HG03354 (cell line): ENCODE data around the gene NOL11.
A peak's percentile ranks its signal among the peaks of the same experiment; 100 is the strongest.

Source experiments
- ATAC-seq: cut with Tn5 transposase; IDR thresholded peaks from one replicate; pipeline ENCODE4 v1.9.1; 2021; ENCODE audit warnings: mild to moderate bottlenecking; ENCODE audit not compliant: unreplicated experiment, poor library complexity, severe bottlenecking

The NOL11 gene

DNA sequence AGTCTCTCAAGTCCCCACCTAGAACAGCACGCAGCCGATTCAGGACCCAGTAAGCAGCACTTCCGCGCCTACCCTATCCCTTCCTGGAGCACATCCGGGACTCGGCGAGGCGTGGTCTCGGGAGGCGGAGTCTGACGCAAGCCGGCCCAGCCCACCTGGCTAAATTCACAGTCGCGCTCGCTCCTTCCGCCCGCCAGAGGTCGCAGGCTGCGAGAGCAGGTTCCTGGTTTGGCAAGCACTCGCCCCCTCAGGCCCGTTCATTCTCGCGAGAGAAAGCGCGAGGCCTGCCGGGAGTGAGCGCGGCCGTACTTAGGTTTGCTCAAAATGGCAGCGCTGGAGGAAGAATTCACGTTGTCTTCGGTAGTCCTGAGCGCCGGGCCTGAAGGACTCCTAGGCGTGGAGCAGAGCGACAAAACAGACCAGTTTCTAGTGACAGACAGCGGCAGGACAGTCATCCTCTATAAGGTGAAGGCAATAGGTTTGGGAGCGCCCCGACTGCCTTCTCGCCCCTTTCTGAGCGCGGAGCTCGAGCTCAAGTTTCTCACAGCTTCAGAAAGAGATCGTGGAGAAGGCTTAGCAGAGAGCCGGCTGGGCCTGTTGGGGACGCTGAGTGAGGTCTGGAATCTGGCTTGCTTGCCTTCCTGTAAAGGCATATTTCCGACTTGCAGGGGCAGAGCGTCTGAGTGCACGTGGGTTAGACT, at the start of gene NOL11:
TSS of gene NOL11 (plus strand) at position 313 of the 701 bp plus-strand sequence. CDS start at position 325, 12 bp downstream.
- ATAC-seq: peak; percentile 95

DNA sequence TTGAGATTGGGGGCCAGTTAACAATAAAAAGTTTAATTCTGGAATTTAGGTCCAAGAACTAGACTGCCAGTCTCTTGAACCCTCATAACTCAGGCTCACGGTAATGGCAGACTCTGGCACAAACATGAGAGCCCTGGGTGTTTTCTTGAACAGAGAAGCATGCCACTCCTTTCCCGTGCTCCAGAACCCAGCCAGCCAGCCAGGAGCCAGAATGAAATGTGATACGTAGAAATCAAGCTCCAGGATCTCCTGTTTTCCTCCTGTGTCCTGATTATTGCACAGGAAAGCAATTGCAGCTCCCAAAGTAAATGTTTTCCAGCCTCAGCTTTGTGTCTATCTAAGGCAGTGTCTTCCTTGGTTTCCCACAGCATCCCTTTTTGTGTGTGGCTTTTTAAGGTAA, 46.2 kb upstream of the NOL11 start:
- no peak for ATAC-seq

DNA sequence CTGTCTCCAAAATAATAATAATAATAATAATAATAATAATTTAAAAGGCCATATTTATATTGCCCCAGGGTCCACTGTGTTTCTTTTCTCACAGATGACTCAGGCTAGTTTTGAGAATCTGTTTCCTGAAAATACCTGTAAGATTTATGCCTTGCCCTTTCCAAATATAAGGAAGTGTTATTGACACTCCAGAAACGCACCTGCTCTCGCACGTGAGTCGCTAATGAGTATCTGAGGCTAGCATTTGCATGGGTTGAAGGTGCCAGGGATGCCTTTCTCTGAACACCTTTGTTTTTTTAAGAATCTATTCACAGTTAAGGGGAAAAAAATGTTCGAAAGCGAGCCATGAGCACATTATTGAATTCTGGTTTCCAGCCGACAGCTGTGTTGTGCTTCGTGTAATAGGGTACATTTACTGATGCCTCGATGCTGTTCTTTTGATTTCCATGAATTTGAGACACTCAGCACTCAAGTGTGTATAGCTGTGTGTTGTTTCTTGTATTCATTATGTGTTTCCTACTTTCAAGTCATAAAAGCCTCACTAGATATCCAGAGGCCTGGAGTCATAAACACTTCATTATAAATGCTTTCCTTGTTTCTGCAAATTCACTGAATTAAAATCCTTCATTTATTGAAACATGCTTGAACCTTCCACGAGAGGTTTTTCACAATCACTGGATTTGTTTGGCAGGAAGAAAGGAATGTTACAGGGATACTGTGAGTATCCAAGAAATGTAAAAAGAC, 45.0 kb upstream of the NOL11 start:
- ATAC-seq: no peak

DNA sequence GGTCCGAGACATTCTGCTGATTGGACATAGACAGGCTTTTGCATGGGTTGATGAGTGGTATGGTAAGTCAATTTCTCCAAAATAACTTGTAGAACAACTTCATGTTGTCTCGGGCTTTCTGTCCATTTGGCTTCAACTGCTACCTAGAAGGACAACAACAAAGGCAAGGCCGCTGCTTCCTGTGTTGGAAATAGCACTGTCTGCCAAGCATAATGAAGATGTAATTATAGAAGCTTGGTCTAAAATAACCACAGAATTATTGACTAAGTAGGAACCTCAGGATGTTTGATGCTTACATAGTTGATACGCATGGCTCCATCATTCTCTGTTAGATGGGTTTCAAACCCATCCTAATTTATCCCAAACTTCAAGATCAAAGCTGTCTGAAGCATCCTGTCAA, 42.3 kb upstream of the NOL11 start:
- no peak for ATAC-seq

DNA sequence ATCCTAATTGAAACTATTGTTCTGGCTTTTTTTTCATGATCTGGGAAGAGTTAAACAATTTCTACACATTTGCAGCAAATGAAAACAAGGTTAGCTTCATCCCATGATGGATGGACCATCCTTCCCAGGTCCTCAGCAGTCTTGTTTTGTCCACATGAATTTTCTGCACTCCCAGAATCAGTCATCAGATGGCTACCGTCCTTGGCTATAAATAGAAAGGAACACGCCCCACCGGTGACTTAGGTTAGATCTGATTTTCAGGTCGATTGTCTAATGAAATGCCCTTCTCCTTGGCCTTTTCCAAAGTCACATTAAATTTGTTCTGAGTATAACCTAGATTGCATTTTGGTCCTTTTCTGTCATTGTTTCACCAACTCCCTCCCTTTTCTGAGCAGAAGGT, 41.4 kb upstream of the NOL11 start:
- ATAC-seq: no peak

DNA sequence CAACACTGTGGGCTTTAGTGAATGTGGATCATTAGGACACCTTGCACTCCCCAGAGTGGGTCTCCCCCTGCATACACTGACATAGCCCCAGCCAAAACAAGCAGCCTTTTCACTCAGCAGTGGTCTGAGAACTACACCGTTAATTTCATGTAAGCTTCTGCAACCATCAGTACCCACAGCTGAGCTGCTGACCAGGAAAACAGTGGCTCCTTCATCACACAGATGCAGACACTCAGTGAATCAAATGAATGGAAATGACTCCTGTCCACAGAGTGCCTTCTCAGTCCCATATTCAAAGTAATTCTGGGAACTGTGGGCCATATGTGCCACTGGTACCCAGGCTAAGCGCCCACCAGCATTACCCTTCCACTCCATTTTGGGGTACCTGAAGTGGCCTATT, 39.3 kb upstream of the NOL11 start:
- ATAC-seq: no peak

DNA sequence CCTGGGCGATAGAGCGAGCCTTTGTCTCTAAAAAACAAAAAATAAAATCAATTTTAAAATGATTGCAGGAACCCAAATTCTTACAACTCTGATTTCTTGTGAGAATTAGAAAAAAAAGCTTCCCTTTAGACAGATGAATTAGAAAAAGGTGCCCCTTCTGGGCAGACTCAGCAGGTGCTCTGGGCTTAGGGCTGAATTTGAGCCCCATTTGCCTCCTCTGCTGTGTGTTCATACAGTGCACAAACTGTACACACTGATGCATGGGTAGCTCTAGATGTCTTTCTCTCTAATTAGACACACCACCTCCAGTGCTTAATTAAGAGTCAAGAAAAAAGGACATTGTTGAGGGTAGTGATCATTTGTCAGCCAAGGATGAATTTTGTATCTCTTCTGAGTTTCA, 38.5 kb upstream of the NOL11 start:
- peak; percentile 49 for ATAC-seq

DNA sequence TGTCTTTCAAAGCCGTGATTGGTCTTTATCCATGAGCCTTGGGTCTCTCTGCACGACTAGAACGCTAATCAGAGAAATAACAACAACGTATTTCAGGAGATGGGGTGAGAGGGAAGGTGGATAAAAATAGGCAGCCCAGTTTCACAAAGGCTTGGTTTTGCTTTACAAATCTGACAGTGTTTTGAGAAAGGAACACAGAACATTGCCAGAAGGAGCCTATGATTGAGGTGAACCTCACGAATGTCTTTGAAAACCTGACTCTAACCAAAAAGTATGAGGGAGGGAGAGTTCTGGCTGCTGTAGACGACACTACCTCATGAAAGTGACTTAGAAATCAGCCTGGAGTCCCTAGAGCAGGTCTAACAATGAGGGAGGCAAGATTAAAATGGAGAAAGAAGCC, 38.0 kb upstream of the NOL11 start:
- ATAC-seq: no peak

DNA sequence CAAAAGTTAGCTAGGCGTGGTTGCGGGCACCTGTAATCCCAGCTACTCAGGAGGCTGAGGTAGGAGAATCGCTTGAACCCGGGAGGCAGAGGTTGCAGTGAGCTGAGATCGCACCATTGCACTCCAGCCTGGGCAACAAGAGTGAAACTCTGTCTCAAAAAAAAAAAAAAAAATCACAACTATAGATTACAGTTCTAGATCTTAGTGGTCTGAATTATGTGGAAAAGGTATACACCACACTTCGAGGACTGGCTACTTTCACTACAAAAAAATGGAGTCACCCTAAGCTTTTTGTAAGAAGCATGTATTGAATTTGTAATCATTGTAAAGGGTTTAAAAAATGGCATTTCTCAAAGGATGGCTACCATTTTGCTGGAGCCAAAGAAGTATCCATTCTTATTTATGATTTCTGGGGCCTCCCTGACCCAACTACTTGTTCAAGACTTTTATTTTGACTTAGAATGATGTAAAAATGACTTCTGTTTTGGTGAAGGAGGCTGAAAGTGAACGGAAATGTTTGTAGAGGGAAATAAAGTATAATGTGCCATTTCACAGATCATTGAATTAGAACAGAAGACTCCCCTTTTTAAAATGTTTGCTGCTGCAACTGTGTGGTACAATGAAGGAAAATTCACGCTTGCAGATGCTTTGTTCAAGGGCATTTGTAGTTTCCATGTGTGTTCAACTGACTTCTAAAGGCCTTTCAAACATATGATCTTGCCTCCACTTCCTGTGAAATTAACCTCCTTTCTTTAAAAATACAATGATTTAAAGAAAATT, 37.1 kb upstream of the NOL11 start:
- ATAC-seq: no peak

DNA sequence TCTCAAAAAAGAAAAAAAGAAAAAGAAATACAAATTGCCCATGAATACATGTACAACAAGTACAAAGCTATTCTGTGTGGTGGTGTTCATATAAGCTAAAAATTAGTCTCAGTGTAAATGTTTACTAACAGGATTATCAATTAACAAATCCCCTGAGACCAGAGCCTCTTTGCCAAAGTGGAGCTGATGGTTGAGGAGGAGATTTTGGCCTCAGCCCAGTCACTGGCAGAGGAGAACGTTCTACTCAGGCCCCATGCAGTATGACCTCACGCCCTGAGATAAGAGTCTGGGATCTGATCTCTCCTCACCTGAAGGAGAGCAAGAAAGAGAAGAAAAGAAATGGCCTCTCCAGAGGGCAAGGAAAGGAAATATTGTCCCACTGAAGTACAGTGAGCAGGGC, 35.5 kb upstream of the NOL11 start:
- no peak for ATAC-seq

DNA sequence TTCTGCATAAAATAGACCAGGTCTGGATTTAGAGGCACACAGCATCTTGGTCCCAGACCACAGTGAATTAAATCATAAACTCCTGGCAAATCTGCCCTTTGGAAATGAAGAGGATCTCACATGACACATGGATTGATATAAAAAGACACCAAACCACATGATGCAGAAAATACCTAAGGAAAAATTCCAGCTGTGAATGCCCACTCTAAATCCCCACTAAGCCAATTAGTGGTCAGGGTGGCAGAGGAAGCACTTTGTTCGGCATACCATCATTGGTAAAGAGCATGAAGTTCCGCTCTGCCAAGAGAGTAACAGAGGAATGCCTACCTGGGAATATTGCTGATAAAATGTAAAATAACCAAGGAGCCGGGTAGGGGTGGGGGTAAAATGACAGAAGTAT, 32.4 kb upstream of the NOL11 start:
- no peak for ATAC-seq

DNA sequence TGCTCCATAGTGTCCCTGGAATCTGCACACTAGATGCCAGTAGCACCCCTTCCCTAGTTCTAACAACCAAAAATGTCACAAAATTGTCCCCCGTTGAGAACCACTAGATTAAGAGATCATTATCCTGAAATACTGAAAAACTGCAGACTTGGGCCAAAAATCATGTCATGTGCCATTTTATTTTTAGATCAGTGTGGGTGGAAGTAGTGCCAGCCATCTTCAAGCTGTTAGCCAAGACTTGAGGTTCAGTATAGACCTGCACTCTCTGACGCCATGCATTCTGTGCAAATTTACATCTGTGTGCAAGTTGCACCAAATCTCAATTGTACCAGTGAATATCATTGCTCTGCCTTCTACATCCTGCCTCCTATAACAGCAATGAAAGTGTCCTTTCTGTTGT, 31.5 kb upstream of the NOL11 start:
- no peak for ATAC-seq

DNA sequence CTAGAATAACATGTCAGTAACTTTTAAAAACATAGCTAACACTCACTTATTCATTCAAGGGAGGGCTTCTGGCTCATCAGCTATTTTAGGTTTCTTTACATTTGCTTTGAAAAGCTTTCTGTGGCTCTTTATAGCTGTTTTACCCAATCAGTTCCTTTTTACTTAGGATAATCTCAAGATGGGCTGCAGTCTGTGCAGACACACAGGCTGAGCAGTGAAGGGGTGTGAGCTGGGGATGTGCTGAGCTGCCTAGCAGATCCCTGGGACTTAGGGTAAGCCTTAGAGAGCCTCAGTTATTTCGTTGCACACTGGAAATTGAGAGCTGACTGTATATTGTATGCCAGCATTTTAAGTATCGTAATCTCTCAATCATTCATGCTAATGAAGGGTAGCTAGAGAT, 30.2 kb upstream of the NOL11 start:
- no peak for ATAC-seq

DNA sequence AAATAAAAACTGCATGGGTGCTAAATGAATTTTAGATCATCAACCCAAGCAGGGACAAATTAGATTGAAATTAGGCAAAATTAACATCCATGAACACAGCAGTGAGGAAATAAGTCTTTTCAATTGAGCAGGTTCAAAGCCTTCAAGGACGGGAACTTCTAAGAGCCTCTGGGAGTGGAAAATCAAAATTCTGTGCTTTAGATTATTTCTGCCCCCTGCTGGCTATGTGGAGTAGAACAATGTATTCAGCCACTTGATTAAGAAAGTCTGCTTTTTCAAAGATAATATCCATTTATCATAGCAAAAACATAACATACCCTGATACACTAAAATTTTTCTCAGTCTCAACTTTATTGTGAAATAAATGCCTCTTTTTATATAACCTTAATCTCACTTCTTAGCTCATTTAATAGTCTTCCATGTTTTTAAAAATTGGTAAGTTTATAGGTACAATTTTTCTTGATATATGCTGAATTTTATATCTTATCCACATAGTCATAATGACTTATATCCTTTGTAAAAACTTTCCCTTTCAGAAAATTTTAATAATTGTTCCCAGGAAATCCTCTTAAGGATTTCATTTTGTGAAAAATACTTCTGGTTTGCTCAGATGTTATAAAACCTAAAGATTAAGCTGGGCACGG, 28.1 kb upstream of the NOL11 start:
- ATAC-seq: no peak

DNA sequence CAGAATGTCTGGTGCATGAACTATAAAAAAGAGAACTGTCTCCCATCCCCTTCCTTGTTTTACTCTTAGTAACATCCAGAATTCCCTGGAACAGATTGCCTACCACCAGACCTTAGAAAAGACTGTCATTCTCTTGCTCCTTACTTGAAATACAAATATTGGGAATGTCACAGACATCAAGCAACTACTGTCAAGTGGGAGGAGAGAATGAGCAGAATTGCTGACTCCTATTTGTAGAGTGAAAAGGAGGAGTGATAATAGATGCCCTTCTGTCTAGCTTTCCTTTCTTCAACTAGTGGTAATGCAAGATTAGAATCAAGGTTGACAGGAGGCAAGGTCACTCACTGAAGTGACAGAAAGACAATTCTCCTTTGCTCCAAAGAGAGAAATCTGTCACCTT, 23.9 kb upstream of the NOL11 start:
- no peak for ATAC-seq

DNA sequence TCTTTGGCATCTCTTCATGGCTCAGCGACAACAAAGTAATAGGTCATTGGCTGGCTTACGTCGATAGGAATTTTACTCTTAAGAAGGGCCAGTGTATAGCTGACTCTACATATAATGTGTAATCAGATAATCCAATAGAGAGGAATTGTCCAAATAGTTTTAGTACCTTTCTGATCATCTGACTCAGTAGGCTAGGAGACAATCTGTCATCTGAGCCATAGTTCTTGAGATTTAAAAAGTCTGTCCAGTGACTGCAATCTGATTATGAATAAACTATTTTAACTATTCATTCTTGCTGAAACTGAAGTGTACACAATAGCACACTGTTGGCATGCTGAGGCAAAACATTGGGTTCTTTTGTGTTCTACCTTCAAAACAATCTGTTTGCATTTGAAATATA, 21.4 kb upstream of the NOL11 start:
- ATAC-seq: no peak

DNA sequence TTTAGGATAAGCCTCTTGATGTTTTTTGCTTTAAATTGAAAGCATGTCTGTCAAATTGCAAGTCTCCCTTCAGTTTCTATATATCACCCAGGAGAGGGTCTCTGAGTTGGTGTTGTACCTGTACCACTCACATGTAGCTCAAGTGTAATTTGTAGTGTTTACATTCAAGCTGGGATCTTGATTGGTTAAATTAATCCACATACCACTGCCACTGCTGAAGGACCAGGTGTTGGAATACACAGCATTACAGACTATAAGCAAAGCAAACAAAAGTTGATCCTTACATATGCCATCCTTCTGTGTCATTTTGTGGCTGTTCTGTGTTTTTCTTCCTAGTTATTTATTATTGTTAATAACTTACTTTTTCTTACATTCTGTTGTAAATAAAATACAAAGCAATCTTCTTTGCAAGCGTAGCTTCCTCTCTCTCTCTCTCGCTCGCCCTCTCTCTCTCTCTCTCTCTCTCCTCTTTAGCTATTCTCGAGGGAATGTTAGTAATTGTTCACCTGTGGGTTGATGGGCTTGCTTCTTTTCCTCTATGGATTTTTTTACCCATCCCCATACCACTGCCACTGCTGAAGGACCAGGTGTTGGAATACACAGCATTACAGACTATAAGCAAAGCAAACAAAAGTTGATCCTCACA, 20.8 kb upstream of the NOL11 start:
- no peak for ATAC-seq

DNA sequence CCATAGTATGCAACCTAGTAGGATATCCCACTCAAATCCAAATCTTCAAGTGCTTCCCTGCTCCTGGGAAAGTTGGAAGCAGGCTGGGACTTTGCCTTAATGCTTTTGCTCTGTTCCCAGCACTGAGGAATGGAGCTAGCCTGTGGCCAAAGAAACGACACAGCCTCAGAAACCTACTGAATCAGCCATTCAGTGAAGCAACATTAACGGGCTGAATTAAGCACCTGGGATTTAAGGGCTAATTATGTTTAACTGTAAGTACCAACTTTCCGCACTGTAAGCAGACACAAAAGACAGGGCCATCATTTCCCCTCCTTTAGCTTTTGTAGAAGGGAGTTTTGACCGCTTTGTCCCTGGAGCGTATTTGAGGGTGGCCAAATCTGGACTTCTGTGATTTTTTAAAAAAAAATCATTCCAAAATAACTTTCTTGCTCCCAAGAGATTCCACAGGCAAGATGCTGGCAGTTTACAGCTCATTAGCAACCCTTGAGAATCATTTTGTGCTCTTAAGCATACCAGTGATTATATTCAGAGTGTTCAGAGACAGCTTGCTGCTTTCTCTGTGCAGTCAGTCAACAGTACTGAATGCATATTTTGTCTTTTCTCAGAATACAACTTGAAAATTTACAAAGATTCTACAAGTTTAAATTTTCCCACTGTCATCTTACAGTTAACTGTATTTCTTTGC, 17.6 kb upstream of the NOL11 start:
- no peak for ATAC-seq

DNA sequence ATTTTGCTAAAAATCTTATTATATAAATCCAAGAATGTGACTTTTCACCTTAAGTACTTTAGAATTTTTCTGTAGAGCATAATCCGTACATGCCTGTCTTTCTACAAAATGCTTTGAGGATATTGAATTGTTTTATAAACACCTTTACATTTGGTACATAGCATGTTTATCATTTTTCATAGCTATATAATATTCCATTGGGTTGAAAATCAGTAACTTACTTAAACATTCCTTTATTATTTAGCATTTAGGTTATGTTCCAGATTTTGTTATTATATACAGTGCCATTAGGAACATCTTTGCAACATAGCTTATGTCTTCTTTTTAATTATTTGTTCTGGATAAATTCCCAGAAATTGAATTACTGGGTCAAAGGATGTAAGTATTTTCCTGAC, 17.0 kb upstream of the NOL11 start:
- ATAC-seq: no peak
